DOHH2 (cell line): ENCODE data around the gene POLR1F.

Experiments
- EZH2phosphoT487 ChIP-seq: fragments of 200-600 bp; sonication (generic); IDR thresholded peaks from 2 replicates; pipeline ENCODE4 v1.6.1; 2017; ENCODE audit warnings: borderline replicate concordance, mild to moderate bottlenecking, antibody characterized with exemption, low read length, moderate library complexity, mixed read lengths
- TF ChIP-seq, protein P1 (sequence below): fragments of 200-600 bp; sonication (generic); IDR thresholded peaks from one replicate; pipeline ENCODE4 v1.5.1; 2014; ENCODE audit warnings: antibody characterized with exemption, mild to moderate bottlenecking, low read depth, low read length; ENCODE audit not compliant: poor library complexity, severe bottlenecking

DNA sequence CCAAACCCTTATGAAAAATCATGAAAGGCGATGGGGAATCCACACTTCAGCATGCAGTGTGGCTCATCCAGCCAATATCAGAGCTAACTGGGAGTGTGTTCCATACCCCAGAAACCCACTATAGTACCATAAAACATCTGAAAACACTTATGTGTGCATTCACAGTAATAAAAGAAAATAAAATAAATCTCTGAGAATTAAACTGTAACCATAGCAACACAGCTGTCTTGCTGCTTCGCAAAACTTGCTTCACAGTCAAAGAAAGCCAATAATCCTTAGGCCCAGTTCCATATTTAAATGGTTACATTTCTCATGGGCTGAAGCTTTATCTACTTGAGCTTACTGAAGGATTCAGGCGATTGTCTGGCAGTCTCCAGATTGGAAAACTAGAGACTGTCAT is 19.9 kb upstream of the POLR1F start:
- TF ChIP-seq, protein P1, sequence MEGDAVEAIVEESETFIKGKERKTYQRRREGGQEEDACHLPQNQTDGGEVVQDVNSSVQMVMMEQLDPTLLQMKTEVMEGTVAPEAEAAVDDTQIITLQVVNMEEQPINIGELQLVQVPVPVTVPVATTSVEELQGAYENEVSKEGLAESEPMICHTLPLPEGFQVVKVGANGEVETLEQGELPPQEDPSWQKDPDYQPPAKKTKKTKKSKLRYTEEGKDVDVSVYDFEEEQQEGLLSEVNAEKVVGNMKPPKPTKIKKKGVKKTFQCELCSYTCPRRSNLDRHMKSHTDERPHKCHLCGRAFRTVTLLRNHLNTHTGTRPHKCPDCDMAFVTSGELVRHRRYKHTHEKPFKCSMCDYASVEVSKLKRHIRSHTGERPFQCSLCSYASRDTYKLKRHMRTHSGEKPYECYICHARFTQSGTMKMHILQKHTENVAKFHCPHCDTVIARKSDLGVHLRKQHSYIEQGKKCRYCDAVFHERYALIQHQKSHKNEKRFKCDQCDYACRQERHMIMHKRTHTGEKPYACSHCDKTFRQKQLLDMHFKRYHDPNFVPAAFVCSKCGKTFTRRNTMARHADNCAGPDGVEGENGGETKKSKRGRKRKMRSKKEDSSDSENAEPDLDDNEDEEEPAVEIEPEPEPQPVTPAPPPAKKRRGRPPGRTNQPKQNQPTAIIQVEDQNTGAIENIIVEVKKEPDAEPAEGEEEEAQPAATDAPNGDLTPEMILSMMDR: no peak
- TF ChIP-seq EZH2phosphoT487: no peak
